ENCODE data around the gene SLC12A9.
"Not testable (repeated sequence)": the region's sequence is repeated elsewhere in the genome, so short reads cannot be mapped to it uniquely, and the experiment has no call there.

Gene SLC12A9

DNA sequence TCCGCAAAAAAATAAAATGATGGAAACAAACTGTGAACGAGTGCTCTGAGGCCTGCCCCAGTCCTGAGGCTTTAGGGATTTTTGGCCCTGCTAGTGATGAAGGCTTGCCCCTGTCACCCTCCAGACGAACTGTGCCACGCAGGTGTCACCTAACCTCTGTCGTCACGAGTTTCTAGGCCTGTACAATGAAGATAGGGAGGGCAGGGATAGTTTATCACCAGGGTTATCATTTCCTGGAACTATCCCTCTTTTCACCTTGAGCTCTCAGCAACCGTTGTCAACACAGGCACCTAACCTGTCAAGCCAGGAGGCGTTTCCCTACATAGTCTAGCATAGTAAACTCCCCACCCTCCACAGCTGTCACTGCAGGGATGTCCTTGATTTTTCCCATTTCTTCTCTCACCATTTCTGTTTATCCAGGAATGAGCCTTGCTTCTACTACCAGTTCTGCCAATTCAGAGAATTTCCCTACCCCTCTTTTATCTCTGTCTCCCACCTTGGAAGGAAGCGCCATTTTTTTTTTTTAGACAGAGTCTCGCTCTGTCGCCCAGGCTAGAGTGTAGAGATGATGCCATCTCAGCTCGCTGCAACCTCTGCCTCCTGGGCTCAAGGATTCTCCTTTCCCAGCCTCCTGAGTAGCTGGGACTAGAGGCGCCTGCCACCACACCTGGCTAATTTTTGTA lies 45.4 kb downstream of the SLC12A9 start:
- DNase-seq, result no peak

DNA sequence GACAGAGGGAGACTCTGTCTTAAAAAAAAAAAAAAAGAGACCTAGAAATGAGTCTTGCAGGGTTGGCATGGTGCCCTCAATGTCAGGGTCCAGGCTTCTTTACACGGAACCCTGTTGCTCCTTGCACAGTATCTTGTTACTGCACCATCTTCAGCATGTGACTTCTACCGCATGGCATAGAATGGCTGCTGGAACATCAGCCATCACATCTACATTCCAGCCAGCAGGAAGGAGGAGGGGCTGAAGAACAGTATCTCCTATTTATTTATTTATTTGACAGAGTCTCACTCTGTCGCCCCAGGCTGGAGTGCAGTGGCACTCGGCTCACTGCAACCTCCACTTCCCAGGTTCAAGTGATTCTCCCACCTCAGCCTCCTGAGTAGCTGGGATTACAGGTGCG lies 46.9 kb downstream of the SLC12A9 start:
- no peak for DNase-seq

- no peak for DNase-seq
These were observed 48.5 kb downstream of the SLC12A9 start for GRCh38 chr7:100900978-100901377.

DNA sequence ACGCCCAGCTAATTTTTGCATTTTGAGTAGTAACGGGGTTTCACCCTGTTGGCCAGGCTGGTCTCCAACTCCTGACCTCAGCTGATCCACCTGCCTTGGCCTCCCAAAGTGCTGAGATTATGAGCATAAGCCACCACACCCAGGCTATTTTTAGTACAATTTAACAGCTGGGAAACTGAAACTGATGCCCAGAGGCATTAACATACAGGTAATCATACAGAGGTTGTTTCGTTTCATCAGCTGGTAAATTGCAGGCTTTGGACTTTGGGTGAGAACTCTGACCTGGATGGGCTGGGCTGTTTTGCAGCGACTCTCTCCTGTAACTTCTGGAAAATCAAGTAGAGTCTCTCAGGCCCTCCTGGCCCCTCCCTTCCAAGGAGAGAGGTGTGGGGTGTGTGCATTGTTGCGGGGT lies 49.4 kb downstream of the SLC12A9 start:
- no peak for DNase-seq

- DNase-seq, result no peak
These were observed 50.1 kb downstream of the SLC12A9 start for GRCh38 chr7:100902638-100903037.

DNA sequence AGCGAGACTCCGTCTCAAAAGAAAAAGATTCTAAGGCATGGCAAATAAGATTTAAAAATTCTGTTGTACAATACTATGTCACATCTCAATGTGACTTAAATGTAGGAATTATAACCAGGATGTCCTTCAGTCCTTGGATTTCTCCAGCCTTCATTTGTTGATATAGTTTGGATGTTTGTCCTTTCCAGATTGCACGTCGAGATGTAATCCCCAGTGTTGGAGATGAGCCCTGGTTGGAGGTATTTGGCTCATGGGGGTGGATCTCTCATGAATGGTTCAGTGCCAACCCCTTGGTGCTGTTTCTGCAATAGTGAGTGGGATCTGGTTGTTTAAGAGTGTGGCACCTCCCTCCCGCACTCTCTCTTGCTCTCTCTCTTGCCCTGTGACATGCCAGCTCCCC lies 56.0 kb downstream of the SLC12A9 start:
- no peak for DNase-seq

DNA sequence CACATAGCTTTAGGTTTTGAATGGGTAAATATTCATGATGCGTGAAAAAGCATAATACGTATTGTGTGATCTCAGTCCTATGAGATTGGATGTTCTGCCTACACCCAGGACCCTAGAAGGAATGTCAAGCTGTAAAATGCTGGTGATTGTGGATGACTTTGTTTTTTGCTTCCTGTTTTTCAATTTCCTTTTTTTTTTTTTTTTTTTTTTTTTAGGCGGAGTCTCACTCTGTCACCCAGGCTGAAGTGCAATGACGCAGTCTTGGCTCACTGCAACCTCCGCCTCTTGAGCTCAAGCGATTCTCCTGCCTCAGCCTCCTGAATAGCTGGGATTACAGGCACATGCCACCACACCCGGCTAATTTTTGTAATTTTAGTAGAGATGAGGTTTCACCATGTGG lies 57.9 kb downstream of the SLC12A9 start:
- not testable (repeated sequence) for DNase-seq

GRCh38 chr7:100911484-100911883 lies 59.0 kb downstream of the SLC12A9 start:
- DNase-seq, result no peak

DNA sequence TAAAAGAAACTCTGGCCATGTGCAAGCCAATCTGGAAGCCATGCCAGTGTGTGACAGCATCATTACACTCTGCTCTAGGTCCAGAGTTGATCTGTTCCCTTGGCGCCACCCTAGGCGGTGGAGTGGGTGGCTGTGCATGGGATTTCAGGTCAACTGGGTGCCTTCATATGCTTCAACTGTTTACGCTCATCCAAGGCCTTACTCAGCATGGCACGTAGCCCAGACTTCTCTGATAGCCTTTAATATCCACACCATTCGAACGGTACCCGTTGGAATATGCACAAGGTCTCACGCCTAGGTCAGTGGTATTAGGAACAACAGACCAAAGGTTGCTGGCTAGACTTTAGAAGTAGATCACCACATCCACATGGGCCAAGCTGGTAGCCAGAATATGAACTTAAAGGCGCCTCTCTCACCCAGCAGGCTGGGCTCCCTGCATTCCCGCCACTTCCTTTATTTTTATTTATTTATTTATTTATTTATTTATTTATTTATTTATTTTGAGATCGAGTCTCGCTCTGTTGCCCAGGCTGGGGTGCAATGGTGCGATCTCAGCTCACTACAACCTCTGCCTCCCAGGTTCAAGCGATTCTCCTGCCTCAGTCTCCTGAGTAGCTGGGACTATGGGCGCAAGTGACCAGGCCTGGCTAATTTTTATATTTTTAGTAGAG lies 61.8 kb downstream of the SLC12A9 start:
- DNase-seq, result no peak

DNA sequence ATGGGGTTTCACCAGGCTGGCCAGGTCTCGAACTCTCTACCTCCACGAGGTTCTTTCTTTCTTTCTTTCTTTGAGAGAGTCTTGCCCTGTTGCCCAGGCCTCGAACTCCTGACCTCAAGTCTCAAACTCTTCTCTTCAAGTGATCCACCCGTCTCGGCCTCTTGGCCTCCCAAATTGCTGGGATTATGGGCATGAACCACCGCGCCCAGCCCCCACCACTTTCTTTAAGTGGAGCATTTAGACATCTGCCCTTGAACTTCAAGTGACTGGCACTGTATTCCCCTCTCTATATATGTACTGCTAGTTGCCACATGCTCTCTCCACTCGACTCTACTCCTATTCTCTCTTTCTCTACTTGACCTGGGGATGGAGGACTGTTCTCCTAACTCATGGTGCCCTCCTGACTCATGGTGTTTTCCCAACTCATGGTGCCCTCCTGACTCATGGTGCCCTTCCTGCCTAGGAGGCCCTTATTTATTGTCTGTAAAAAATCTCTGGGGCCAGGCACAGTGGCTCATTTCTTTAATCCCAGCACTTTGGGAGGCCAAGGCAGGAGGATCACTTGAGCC lies 62.5 kb downstream of the SLC12A9 start:
- DNase-seq, result no peak

All from CD4-positive, alpha-beta T cell treated with Interleukin-12 subunit alpha and Interleukin-12 subunit beta, for 1 hour (primary cell).